Nephron (organoid): ENCODE results near the gene FNDC1.
A peak's percentile ranks its signal among the peaks of the same experiment; 100 is the strongest.

ENCODE experiments used
- H3K27ac Mint-ChIP-seq, 3 experiments: 2 replicates each; pipeline ENCODE4 v1.8.0; 2020; ENCODE audit warnings: mixed read lengths in 3 of 3, mild to moderate bottlenecking in 2 of 3, moderate library complexity in 1 of 3
- H3K27me3 Mint-ChIP-seq: 2 replicates; pipeline ENCODE4 v1.8.0; 2021; ENCODE audit warnings: low read depth, mild to moderate bottlenecking, moderate library complexity, mixed read lengths
- H3K36me3 Mint-ChIP-seq: 2 replicates; pipeline ENCODE4 v1.8.0; 2020; ENCODE audit warnings: low read depth, mixed read lengths
- H3K4me1 Mint-ChIP-seq: 2 replicates; pipeline ENCODE4 v1.8.0; 2020; ENCODE audit warnings: mixed read lengths
- H3K4me3 Mint-ChIP-seq, 3 experiments: 2 replicates each; pipeline ENCODE4 v1.8.0; 2020; ENCODE audit warnings: mild to moderate bottlenecking in 3 of 3, mixed read lengths in 3 of 3, moderate library complexity in 2 of 3
- H3K9me3 Mint-ChIP-seq: 2 replicates; pipeline ENCODE4 v1.8.0; 2020; ENCODE audit warnings: mixed read lengths
- TF ChIP-seq, protein P1 (sequence below), 3 experiments: fragments of 200-600 bp; sonication (generic); IDR thresholded peaks; one replicate each; pipeline ENCODE4 v1.5.0; 2021; ENCODE audit warnings: antibody characterized with exemption in 3 of 3; ENCODE audit not compliant: unreplicated experiment in 3 of 3

Gene FNDC1

GRCh38 chr6:159233365-159234101 is 64.3 kb downstream of the FNDC1 start:
- Mint-ChIP-seq H3K36me3 (no peaks in the 10 kb centered on the region), H3K27ac (no peak overlapping the region), H3K4me1 (peaks cover 14% of the 10 kb centered on the region), H3K9me3 (no peaks in the 10 kb centered on the region), H3K4me3 (peak overlapping the region in 2 of 3 experiments; percentile 28 to 38), H3K27me3 (peaks cover 65% of the 10 kb centered on the region)
- TF ChIP-seq, protein P1, sequence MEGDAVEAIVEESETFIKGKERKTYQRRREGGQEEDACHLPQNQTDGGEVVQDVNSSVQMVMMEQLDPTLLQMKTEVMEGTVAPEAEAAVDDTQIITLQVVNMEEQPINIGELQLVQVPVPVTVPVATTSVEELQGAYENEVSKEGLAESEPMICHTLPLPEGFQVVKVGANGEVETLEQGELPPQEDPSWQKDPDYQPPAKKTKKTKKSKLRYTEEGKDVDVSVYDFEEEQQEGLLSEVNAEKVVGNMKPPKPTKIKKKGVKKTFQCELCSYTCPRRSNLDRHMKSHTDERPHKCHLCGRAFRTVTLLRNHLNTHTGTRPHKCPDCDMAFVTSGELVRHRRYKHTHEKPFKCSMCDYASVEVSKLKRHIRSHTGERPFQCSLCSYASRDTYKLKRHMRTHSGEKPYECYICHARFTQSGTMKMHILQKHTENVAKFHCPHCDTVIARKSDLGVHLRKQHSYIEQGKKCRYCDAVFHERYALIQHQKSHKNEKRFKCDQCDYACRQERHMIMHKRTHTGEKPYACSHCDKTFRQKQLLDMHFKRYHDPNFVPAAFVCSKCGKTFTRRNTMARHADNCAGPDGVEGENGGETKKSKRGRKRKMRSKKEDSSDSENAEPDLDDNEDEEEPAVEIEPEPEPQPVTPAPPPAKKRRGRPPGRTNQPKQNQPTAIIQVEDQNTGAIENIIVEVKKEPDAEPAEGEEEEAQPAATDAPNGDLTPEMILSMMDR (IDR thresholded peaks at IDR 0.05; ENCODE audit: unreplicated experiment in 3 of 3) = peak in 1 of 3 experiments; percentile 25

DNA sequence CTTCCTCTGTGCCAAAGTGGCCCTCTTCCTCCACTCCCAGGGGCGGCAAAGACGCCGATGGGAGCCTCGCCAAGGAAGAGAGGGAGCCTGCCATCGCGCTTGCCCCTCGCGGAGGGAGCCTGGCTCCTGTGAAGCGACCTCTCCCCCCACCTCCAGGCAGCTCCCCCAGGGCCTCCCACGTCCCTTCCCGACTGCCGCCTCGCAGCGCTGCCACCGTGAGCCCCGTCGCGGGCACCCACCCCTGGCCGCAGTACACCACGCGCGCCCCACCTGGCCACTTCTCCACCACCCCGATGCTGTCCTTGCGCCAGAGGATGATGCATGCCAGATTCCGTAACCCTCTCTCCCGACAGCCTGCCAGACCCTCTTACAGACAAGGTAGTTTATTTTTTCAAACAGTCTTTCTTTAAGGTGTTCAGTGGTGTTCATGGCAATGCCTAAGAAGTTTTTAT is 64.9 kb downstream of the FNDC1 start:
- no peak overlapping the region for H3K27ac Mint-ChIP-seq
- H3K4me3 Mint-ChIP-seq = peak overlapping the region; percentile 57 to 69 (median 65)
- TF ChIP-seq, protein P1 (IDR thresholded peaks at IDR 0.05; ENCODE audit: unreplicated experiment in 3 of 3) = no peak
- H3K9me3 Mint-ChIP-seq = no peaks in the 10 kb centered on the region
- peaks cover 65% of the 10 kb centered on the region for H3K27me3 Mint-ChIP-seq
- no peaks in the 10 kb centered on the region for H3K36me3 Mint-ChIP-seq
- peaks cover 14% of the 10 kb centered on the region for H3K4me1 Mint-ChIP-seq

GRCh38 chr6:159238920-159239558 is 69.8 kb downstream of the FNDC1 start:
- H3K36me3 Mint-ChIP-seq = no peaks in the 10 kb centered on the region
- peaks cover 8% of the 10 kb centered on the region for H3K4me1 Mint-ChIP-seq
- H3K27me3 Mint-ChIP-seq = peaks cover 31% of the 10 kb centered on the region
- H3K4me3 Mint-ChIP-seq = no peak overlapping the region
- no peaks in the 10 kb centered on the region for H3K9me3 Mint-ChIP-seq
- TF ChIP-seq, protein P1 (IDR thresholded peaks at IDR 0.05; ENCODE audit: unreplicated experiment in 3 of 3) = no peak
- H3K27ac Mint-ChIP-seq = no peak overlapping the region

GRCh38 chr6:159249128-159249527 is 79.9 kb downstream of the FNDC1 start:
- no peaks in the 10 kb centered on the region for H3K36me3 Mint-ChIP-seq
- H3K4me3 Mint-ChIP-seq = no peak overlapping the region
- peak overlapping the region in 2 of 3 experiments; percentile 4 to 20 for H3K27ac Mint-ChIP-seq
- H3K27me3 Mint-ChIP-seq = no peaks in the 10 kb centered on the region
- H3K4me1 Mint-ChIP-seq = peaks cover 9% of the 10 kb centered on the region
- no peaks in the 10 kb centered on the region for H3K9me3 Mint-ChIP-seq
- TF ChIP-seq, protein P1 (IDR thresholded peaks at IDR 0.05; ENCODE audit: unreplicated experiment in 3 of 3) = no peak

- H3K4me3 Mint-ChIP-seq = no peak overlapping the region
- H3K4me1 Mint-ChIP-seq = peaks cover 9% of the 10 kb centered on the region
- H3K9me3 Mint-ChIP-seq = no peaks in the 10 kb centered on the region
- TF ChIP-seq, protein P1 (IDR thresholded peaks at IDR 0.05; ENCODE audit: unreplicated experiment in 3 of 3) = no peak
- no peaks in the 10 kb centered on the region for H3K36me3 Mint-ChIP-seq
- no peaks in the 10 kb centered on the region for H3K27me3 Mint-ChIP-seq
- peak overlapping the region in 1 of 3 experiments; percentile 20 for H3K27ac Mint-ChIP-seq
These were observed 80.6 kb downstream of the FNDC1 start for GRCh38 chr6:159249752-159250151.
